Right lobe of liver (tissue), 4 donors: ENCODE data around the gene SEMA7A.

Experiments used
- CTCF ChIP-seq, 4 donors: fragments of 200-600 bp in 3 of 4; fragments of 450-650 bp in 1 of 4; IDR thresholded peaks; one replicate each; pipeline versions ENCODE4 v1.5.1 to v1.8.0; 2016 to 2022; ENCODE audit warnings: antibody characterized with exemption in 4 of 4, mild to moderate bottlenecking in 2 of 4
- POLR2A ChIP-seq: fragments of 450-650 bp; IDR thresholded peaks from one replicate; pipeline ENCODE4 v1.6.1; 2017; ENCODE audit warnings: antibody characterized with exemption, mild to moderate bottlenecking
- donor health status: DM: no; HTN: no; CAD: no.
- donor health status: DM: no; HTN: no; CAD: no.
- donor health status: DM: no; HTN: yes; CAD: no.

- TF ChIP-seq POLR2A (no peak), CTCF (IDR thresholded peaks at IDR 0.05) (no peak)
Measured at GRCh38 chr15:74383695-74384565, 49.8 kb downstream of the SEMA7A start.
